Measurements from ENCODE around the gene DPH1. TPM values are rescaled to one million over a fixed set of nuclear protein-coding genes. Genes with fewer than 3 reads are reported as not detected.
A peak's percentile ranks its signal among the peaks of the same experiment; 100 is the strongest.

Gene DPH1
- total and polyA plus RNA-seq, 2 of the 4 experiments (the other 2 are of a cell fraction), result 24.4 to 49.9 TPM

GRCh38 chr17:2056206-2057174 is 26.5 kb downstream of the DPH1 start:
- WGBS, 2 experiments (ENCODE audit: extremely low coverage in 2 of 2, insufficient read length in 1 of 2), result 2% methylated on average over 53 of the region's 85 CpGs; no CpG with 5 or more reads in 1 of the 2 experiments
- peak overlapping the region; percentile 5 for H4K5ac ChIP-seq (ENCODE audit: low read depth, low read length)
- peaks cover 32% of the 10 kb centered on the region for H4K20me1 ChIP-seq (ENCODE audit: insufficient read depth, low read length)
- POLR2A ChIA-PET (ENCODE audit: unreplicated experiment), result interaction anchor here (0.6 to 1.3 kb wide), 3 partner anchors 28 to 188 kb away, joined by 3 to 4 read pairs (median 4); no protein-coding TSS in a partner anchor
- peak overlapping the region; percentile 48 for H3K4me2 ChIP-seq (ENCODE audit: low read depth, low read length)
- dilution Hi-C loops (cut with HindIII; ENCODE audit: low sequenced_read_pairs, unreplicated experiment), result no loop called here
- no peak overlapping the region for H2BK20ac ChIP-seq (ENCODE audit: low read depth, low read length)
- peak overlapping the region; percentile 95 for H2BK5ac ChIP-seq (ENCODE audit: low read depth, low read length, poor library complexity, severe bottlenecking)
- peak overlapping the region; percentile 75 for H2AFZ ChIP-seq (replicated peaks; ENCODE audit: low read length, poor library complexity)
- peak overlapping the region; percentile 98 for H3K27ac ChIP-seq (ENCODE audit: insufficient read depth, low read length)
- H4K91ac ChIP-seq (ENCODE audit: insufficient read depth, low read depth, low read length), result peak overlapping the region; percentile 84
- H3K4ac ChIP-seq (ENCODE audit: low read depth, low read length), result peak overlapping the region; percentile 81
- peaks cover 43% of the 10 kb centered on the region for H3K36me3 ChIP-seq (ENCODE audit: control insufficient read depth, insufficient read depth, low read length)
- H3K27me3 ChIP-seq (ENCODE audit: control insufficient read depth, insufficient read depth, low read length), result no peaks in the 10 kb centered on the region
- peak overlapping the region; percentile 99 for H2AK9ac ChIP-seq (replicated peaks; ENCODE audit: low read depth, low read length, poor library complexity)
- CTCF ChIA-PET, result interaction anchor here (1.0 to 6.3 kb wide), 4 partner anchors 15 to 359 kb away, joined by 3 to 57 read pairs (median 4); no protein-coding TSS in a partner anchor
- peak overlapping the region; percentile 91 for H3K14ac ChIP-seq (replicated peaks; ENCODE audit: low read depth, low read length)
- no TSS peak for BruUV-seq (replicated peaks)
- peak overlapping the region; percentile 75 for H3K4me3 ChIP-seq (ENCODE audit: insufficient read depth, low read depth, low read length)
- in situ Hi-C loops (cut with MboI; ENCODE audit: low sequenced_read_pairs), result no loop called here
- H3K18ac ChIP-seq (ENCODE audit: low read depth, low read length), result peak overlapping the region; percentile 58
- peak overlapping the region; percentile 72 for H2BK120ac ChIP-seq (ENCODE audit: low read depth, low read length)
- intact Hi-C loops (cut with micrococcal nuclease), result no loop called here
- peaks cover 33% of the 10 kb centered on the region for H3K4me1 ChIP-seq (ENCODE audit: control insufficient read depth, insufficient read depth, low read length)
- ATAC-seq (ENCODE audit: low read depth) (no peak), DNase-seq (peak; percentile 64)
- H3K9ac ChIP-seq (ENCODE audit: low read depth, low read length), result peak overlapping the region; percentile 96
- 0 out of 2 replicates have a peak, but pooled peaks cover 7% of the 10 kb centered on the region for H3K9me1 ChIP-seq (ENCODE audit: insufficient read depth, low read length)
- no peaks in the 10 kb centered on the region for H3K9me3 ChIP-seq (ENCODE audit: control insufficient read depth, insufficient read depth, low read length)
- H3K79me1 ChIP-seq (ENCODE audit: low read depth in 1 of 2, low read length in 2 of 2), result peaks cover 10 to 38% of the 10 kb centered on the region in 2 experiments; a peak in 3 of 4 replicates
- peak overlapping the region; percentile 98 for H2AK5ac ChIP-seq (ENCODE audit: low read depth, low read length)
- TF ChIP-seq MAZ (IDR thresholded peaks at IDR 0.05; ENCODE audit: borderline replicate concordance, low read depth, low read length), result 0 out of 2 replicates have a peak, but pooled peaks have one; percentile 5
- TF ChIP-seq CTCF (conservative IDR thresholded peaks at IDR 0.05; ENCODE audit: low read depth, low read length), result 0 out of 2 replicates have a peak, but pooled peaks have one; percentile 6
- no peak for TF ChIP-seq SMC3 (IDR thresholded peaks at IDR 0.05; ENCODE audit: low read depth, low read length)
- no peak for TF ChIP-seq POLR2A (IDR thresholded peaks at IDR 0.05; ENCODE audit: low read depth, low read length)
- TF ChIP-seq MAFK (IDR thresholded peaks at IDR 0.05; ENCODE audit: low read depth, low read length), result no peak
- no peak for TF ChIP-seq RAD21 (IDR thresholded peaks at IDR 0.05; ENCODE audit: low read length)
- H2BK15ac ChIP-seq (ENCODE audit: low read depth, low read length), result no peak overlapping the region
- peak overlapping the region; percentile 31 to 72; a peak in 3 of 4 replicates for H4K8ac ChIP-seq (ENCODE audit: low read depth in 2 of 2, low read length in 2 of 2)
- peak overlapping the region; percentile 90 for H3K23ac ChIP-seq (ENCODE audit: low read depth, low read length)
- H3K56ac ChIP-seq (ENCODE audit: extremely low read depth, insufficient read depth, low read length), result peak overlapping the region; percentile 92
